Stimulated activated naive CD8-positive, alpha-beta T cell treated with anti-CD3 and anti-CD28 coated beads, Interleukin-15, Interleukin-2, amounts not matched to agents 100 ng/mL and 50 ng/mL, for 24 hours (primary cell): ENCODE data around the gene B3GALNT2.

Source experiments
- H3K27ac Mint-ChIP-seq: one replicate; pipeline ENCODE4 v1.8.0; 2021; ENCODE audit warnings: mild to moderate bottlenecking, mixed read lengths
- H3K27me3 Mint-ChIP-seq: one replicate; pipeline ENCODE4 v1.8.0; 2021; ENCODE audit warnings: mixed read lengths
- H3K36me3 Mint-ChIP-seq: one replicate; pipeline ENCODE4 v1.8.0; 2021; ENCODE audit warnings: low read depth, mixed read lengths
- H3K4me1 Mint-ChIP-seq: one replicate; pipeline ENCODE4 v1.8.0; 2021; ENCODE audit warnings: low read depth, mixed read lengths
- H3K4me3 Mint-ChIP-seq: one replicate; pipeline ENCODE4 v1.8.0; 2021; ENCODE audit warnings: mild to moderate bottlenecking, mixed read lengths
- H3K9me3 Mint-ChIP-seq: one replicate; pipeline ENCODE4 v1.8.0; 2021; ENCODE audit warnings: mixed read lengths

The B3GALNT2 gene

GRCh38 chr1:235450433-235450832 lies 53.8 kb downstream of the B3GALNT2 start:
- Mint-ChIP-seq H3K27ac (no peak overlapping the region), H3K27me3 (no peaks in the 10 kb centered on the region), H3K36me3 (peaks cover 45% of the 10 kb centered on the region)

GRCh38 chr1:235448616-235449015 lies 55.6 kb downstream of the B3GALNT2 start:
- Mint-ChIP-seq H3K27me3 (no peaks in the 10 kb centered on the region), H3K4me3 (no peak overlapping the region), H3K4me1 (no peaks in the 10 kb centered on the region), H3K27ac (no peak overlapping the region), H3K36me3 (peaks cover 44% of the 10 kb centered on the region), H3K9me3 (no peaks in the 10 kb centered on the region)

More at GRCh38 chr1:235450433-235450832, 53.8 kb downstream of the B3GALNT2 start:
- H3K4me1 Mint-ChIP-seq = no peaks in the 10 kb centered on the region
- H3K4me3 Mint-ChIP-seq = no peak overlapping the region
- no peaks in the 10 kb centered on the region for H3K9me3 Mint-ChIP-seq

- H3K27ac Mint-ChIP-seq = peak overlapping the region; percentile 71
- H3K9me3 Mint-ChIP-seq = no peaks in the 10 kb centered on the region
- H3K36me3 Mint-ChIP-seq = peaks cover 48% of the 10 kb centered on the region
Observed at GRCh38 chr1:235442788-235443429, 61.3 kb downstream of the B3GALNT2 start.

GRCh38 chr1:235441159-235441685 lies 63.0 kb downstream of the B3GALNT2 start:
- Mint-ChIP-seq H3K27ac (no peak overlapping the region), H3K36me3 (peaks cover 44% of the 10 kb centered on the region), H3K9me3 (no peaks in the 10 kb centered on the region), H3K4me1 (peaks cover 5% of the 10 kb centered on the region), H3K27me3 (no peaks in the 10 kb centered on the region), H3K4me3 (no peak overlapping the region)

More at GRCh38 chr1:235442788-235443429, 61.3 kb downstream of the B3GALNT2 start:
- H3K4me3 Mint-ChIP-seq = no peak overlapping the region
- H3K4me1 Mint-ChIP-seq = peaks cover 5% of the 10 kb centered on the region
- no peaks in the 10 kb centered on the region for H3K27me3 Mint-ChIP-seq

GRCh38 chr1:235434001-235434400 lies 70.3 kb downstream of the B3GALNT2 start:
- Mint-ChIP-seq H3K9me3 (no peaks in the 10 kb centered on the region), H3K4me1 (no peaks in the 10 kb centered on the region), H3K4me3 (no peak overlapping the region), H3K27me3 (no peaks in the 10 kb centered on the region), H3K36me3 (peaks cover 24% of the 10 kb centered on the region), H3K27ac (no peak overlapping the region)

GRCh38 chr1:235430991-235431390 lies 73.3 kb downstream of the B3GALNT2 start:
- H3K4me1 Mint-ChIP-seq = no peaks in the 10 kb centered on the region
- no peaks in the 10 kb centered on the region for H3K27me3 Mint-ChIP-seq
- no peak overlapping the region for H3K4me3 Mint-ChIP-seq
- H3K9me3 Mint-ChIP-seq = no peaks in the 10 kb centered on the region
- peaks cover 23% of the 10 kb centered on the region for H3K36me3 Mint-ChIP-seq
- no peak overlapping the region for H3K27ac Mint-ChIP-seq

GRCh38 chr1:235429143-235429542 lies 75.1 kb downstream of the B3GALNT2 start:
- H3K27me3 Mint-ChIP-seq = no peaks in the 10 kb centered on the region
- H3K27ac Mint-ChIP-seq = no peak overlapping the region
- no peak overlapping the region for H3K4me3 Mint-ChIP-seq
- no peaks in the 10 kb centered on the region for H3K4me1 Mint-ChIP-seq
- peaks cover 18% of the 10 kb centered on the region for H3K36me3 Mint-ChIP-seq
- no peaks in the 10 kb centered on the region for H3K9me3 Mint-ChIP-seq

- H3K4me3 Mint-ChIP-seq = no peak overlapping the region
- peaks cover 16% of the 10 kb centered on the region for H3K4me1 Mint-ChIP-seq
- peaks cover 13% of the 10 kb centered on the region for H3K36me3 Mint-ChIP-seq
Observed at GRCh38 chr1:235427447-235427846, 76.8 kb downstream of the B3GALNT2 start.

GRCh38 chr1:235426680-235427079 lies 77.6 kb downstream of the B3GALNT2 start:
- Mint-ChIP-seq H3K27me3 (no peaks in the 10 kb centered on the region), H3K4me1 (peaks cover 22% of the 10 kb centered on the region), H3K36me3 (peaks cover 13% of the 10 kb centered on the region), H3K27ac (no peak overlapping the region), H3K9me3 (no peaks in the 10 kb centered on the region), H3K4me3 (no peak overlapping the region)

More at GRCh38 chr1:235427447-235427846, 76.8 kb downstream of the B3GALNT2 start:
- H3K9me3 Mint-ChIP-seq = no peaks in the 10 kb centered on the region
- H3K27ac Mint-ChIP-seq = no peak overlapping the region
- no peaks in the 10 kb centered on the region for H3K27me3 Mint-ChIP-seq

- no peaks in the 10 kb centered on the region for H3K9me3 Mint-ChIP-seq
- no peaks in the 10 kb centered on the region for H3K27me3 Mint-ChIP-seq
- H3K36me3 Mint-ChIP-seq = peaks cover 13% of the 10 kb centered on the region
- peaks cover 24% of the 10 kb centered on the region for H3K4me1 Mint-ChIP-seq
- no peak overlapping the region for H3K4me3 Mint-ChIP-seq
- H3K27ac Mint-ChIP-seq = no peak overlapping the region
Observed at GRCh38 chr1:235426143-235426542, 78.1 kb downstream of the B3GALNT2 start.

GRCh38 chr1:235425357-235425756 lies 78.9 kb downstream of the B3GALNT2 start:
- Mint-ChIP-seq H3K27me3 (no peaks in the 10 kb centered on the region), H3K27ac (no peak overlapping the region), H3K4me1 (peaks cover 24% of the 10 kb centered on the region), H3K4me3 (no peak overlapping the region), H3K9me3 (no peaks in the 10 kb centered on the region), H3K36me3 (peaks cover 13% of the 10 kb centered on the region)

- H3K27ac Mint-ChIP-seq = no peak overlapping the region
- no peak overlapping the region for H3K4me3 Mint-ChIP-seq
- peaks cover 24% of the 10 kb centered on the region for H3K4me1 Mint-ChIP-seq
- H3K36me3 Mint-ChIP-seq = peaks cover 13% of the 10 kb centered on the region
- no peaks in the 10 kb centered on the region for H3K9me3 Mint-ChIP-seq
- no peaks in the 10 kb centered on the region for H3K27me3 Mint-ChIP-seq
Observed at GRCh38 chr1:235424092-235424491, 80.2 kb downstream of the B3GALNT2 start.

- Mint-ChIP-seq H3K27me3 (no peaks in the 10 kb centered on the region), H3K27ac (peak overlapping the region; percentile 51), H3K36me3 (peaks cover 16% of the 10 kb centered on the region), H3K4me1 (peaks cover 24% of the 10 kb centered on the region), H3K4me3 (peak overlapping the region; percentile 8), H3K9me3 (no peaks in the 10 kb centered on the region)
Observed at GRCh38 chr1:235423214-235423652, 81.0 kb downstream of the B3GALNT2 start.

- H3K36me3 Mint-ChIP-seq = peaks cover 14% of the 10 kb centered on the region
- no peaks in the 10 kb centered on the region for H3K27me3 Mint-ChIP-seq
- no peak overlapping the region for H3K4me3 Mint-ChIP-seq
- no peak overlapping the region for H3K27ac Mint-ChIP-seq
- H3K9me3 Mint-ChIP-seq = no peaks in the 10 kb centered on the region
- H3K4me1 Mint-ChIP-seq = peaks cover 24% of the 10 kb centered on the region
Observed at GRCh38 chr1:235421751-235422150, 82.5 kb downstream of the B3GALNT2 start.

- no peak overlapping the region for H3K27ac Mint-ChIP-seq
- peaks cover 7% of the 10 kb centered on the region for H3K4me1 Mint-ChIP-seq
- no peaks in the 10 kb centered on the region for H3K9me3 Mint-ChIP-seq
- H3K36me3 Mint-ChIP-seq = peaks cover 12% of the 10 kb centered on the region
- H3K4me3 Mint-ChIP-seq = no peak overlapping the region
- no peaks in the 10 kb centered on the region for H3K27me3 Mint-ChIP-seq
Observed at GRCh38 chr1:235417086-235417697, 87.1 kb downstream of the B3GALNT2 start.
